ENCODE measurements around the gene CTXN1.

Gene CTXN1

GRCh38 chr19:7926021-7926726, at the start of gene CTXN1:
Gene CTXN1 (minus strand): TSS chr19:7926135. CDS start chr19:7925538, 597 bp downstream.
- no peaks in the 10 kb centered on the region for H3K27me3 Mint-ChIP-seq
- H3K9me3 Mint-ChIP-seq = no peaks in the 10 kb centered on the region
- peak within 1 kb of the TSS; percentile 85 for H3K27ac Mint-ChIP-seq
- H3K4me1 Mint-ChIP-seq = peaks cover 26% of the 10 kb centered on the region
- H3K36me3 Mint-ChIP-seq = no peaks in the 10 kb centered on the region
- H3K4me3 Mint-ChIP-seq = peak within 1 kb of the TSS; percentile 74

GRCh38 chr19:7975037-7975436, 49.1 kb upstream of the CTXN1 start:
- Mint-ChIP-seq H3K27ac (no peak overlapping the region), H3K36me3 (peaks cover 1% of the 10 kb centered on the region), H3K9me3 (no peaks in the 10 kb centered on the region), H3K4me3 (no peak overlapping the region), H3K27me3 (no peaks in the 10 kb centered on the region), H3K4me1 (no peaks in the 10 kb centered on the region)

GRCh38 chr19:7973883-7974282, 47.9 kb upstream of the CTXN1 start:
- no peak overlapping the region for H3K27ac Mint-ChIP-seq
- H3K27me3 Mint-ChIP-seq = no peaks in the 10 kb centered on the region
- no peaks in the 10 kb centered on the region for H3K4me1 Mint-ChIP-seq
- H3K9me3 Mint-ChIP-seq = no peaks in the 10 kb centered on the region
- no peak overlapping the region for H3K4me3 Mint-ChIP-seq
- no peaks in the 10 kb centered on the region for H3K36me3 Mint-ChIP-seq

- H3K4me1 Mint-ChIP-seq = no peaks in the 10 kb centered on the region
- H3K9me3 Mint-ChIP-seq = no peaks in the 10 kb centered on the region
- no peaks in the 10 kb centered on the region for H3K36me3 Mint-ChIP-seq
- H3K27me3 Mint-ChIP-seq = no peaks in the 10 kb centered on the region
- H3K4me3 Mint-ChIP-seq = no peak overlapping the region
- no peak overlapping the region for H3K27ac Mint-ChIP-seq
Observed at GRCh38 chr19:7971553-7972520, 45.9 kb upstream of the CTXN1 start.

GRCh38 chr19:7970716-7971448, 44.9 kb upstream of the CTXN1 start:
- Mint-ChIP-seq H3K36me3 (no peaks in the 10 kb centered on the region), H3K27me3 (no peaks in the 10 kb centered on the region), H3K4me1 (no peaks in the 10 kb centered on the region), H3K9me3 (no peaks in the 10 kb centered on the region), H3K27ac (no peak overlapping the region), H3K4me3 (no peak overlapping the region)

GRCh38 chr19:7969555-7969939, 43.6 kb upstream of the CTXN1 start:
- H3K4me1 Mint-ChIP-seq = no peaks in the 10 kb centered on the region
- no peak overlapping the region for H3K4me3 Mint-ChIP-seq
- no peaks in the 10 kb centered on the region for H3K9me3 Mint-ChIP-seq
- H3K27me3 Mint-ChIP-seq = no peaks in the 10 kb centered on the region
- H3K27ac Mint-ChIP-seq = no peak overlapping the region
- H3K36me3 Mint-ChIP-seq = peaks cover 4% of the 10 kb centered on the region

GRCh38 chr19:7968796-7969554, 43.0 kb upstream of the CTXN1 start:
- H3K36me3 Mint-ChIP-seq = peaks cover 4% of the 10 kb centered on the region
- H3K27ac Mint-ChIP-seq = no peak overlapping the region
- H3K4me1 Mint-ChIP-seq = no peaks in the 10 kb centered on the region

GRCh38 chr19:7968008-7968795, 42.3 kb upstream of the CTXN1 start:
- Mint-ChIP-seq H3K4me3 (no peak overlapping the region), H3K4me1 (no peaks in the 10 kb centered on the region), H3K36me3 (peaks cover 4% of the 10 kb centered on the region), H3K27ac (no peak overlapping the region), H3K9me3 (no peaks in the 10 kb centered on the region), H3K27me3 (no peaks in the 10 kb centered on the region)

More at GRCh38 chr19:7968796-7969554, 43.0 kb upstream of the CTXN1 start:
- H3K27me3 Mint-ChIP-seq = no peaks in the 10 kb centered on the region
- no peaks in the 10 kb centered on the region for H3K9me3 Mint-ChIP-seq
- H3K4me3 Mint-ChIP-seq = no peak overlapping the region

GRCh38 chr19:7965921-7966665, 40.2 kb upstream of the CTXN1 start:
- Mint-ChIP-seq H3K9me3 (no peaks in the 10 kb centered on the region), H3K4me3 (no peak overlapping the region), H3K27me3 (no peaks in the 10 kb centered on the region), H3K27ac (peak overlapping the region; percentile 62), H3K4me1 (no peaks in the 10 kb centered on the region), H3K36me3 (peaks cover 5% of the 10 kb centered on the region)

- H3K4me1 Mint-ChIP-seq = no peaks in the 10 kb centered on the region
- H3K27me3 Mint-ChIP-seq = no peaks in the 10 kb centered on the region
- no peaks in the 10 kb centered on the region for H3K9me3 Mint-ChIP-seq
- H3K27ac Mint-ChIP-seq = no peak overlapping the region
- no peak overlapping the region for H3K4me3 Mint-ChIP-seq
- H3K36me3 Mint-ChIP-seq = peaks cover 5% of the 10 kb centered on the region
Observed at GRCh38 chr19:7965259-7965841, 39.4 kb upstream of the CTXN1 start.

GRCh38 chr19:7963566-7963965, 37.6 kb upstream of the CTXN1 start:
- Mint-ChIP-seq H3K9me3 (no peaks in the 10 kb centered on the region), H3K27ac (no peak overlapping the region), H3K4me1 (no peaks in the 10 kb centered on the region), H3K4me3 (no peak overlapping the region), H3K27me3 (no peaks in the 10 kb centered on the region), H3K36me3 (peaks cover 5% of the 10 kb centered on the region)

- H3K36me3 Mint-ChIP-seq = peaks cover 5% of the 10 kb centered on the region
- H3K9me3 Mint-ChIP-seq = no peaks in the 10 kb centered on the region
- H3K4me1 Mint-ChIP-seq = no peaks in the 10 kb centered on the region
- no peaks in the 10 kb centered on the region for H3K27me3 Mint-ChIP-seq
- H3K27ac Mint-ChIP-seq = no peak overlapping the region
- no peak overlapping the region for H3K4me3 Mint-ChIP-seq
Observed at GRCh38 chr19:7962644-7963268, 36.8 kb upstream of the CTXN1 start.

- Mint-ChIP-seq H3K4me1 (no peaks in the 10 kb centered on the region), H3K27me3 (no peaks in the 10 kb centered on the region), H3K9me3 (no peaks in the 10 kb centered on the region), H3K27ac (no peak overlapping the region), H3K36me3 (peaks cover 5% of the 10 kb centered on the region), H3K4me3 (no peak overlapping the region)
Observed at GRCh38 chr19:7961920-7962626, 36.1 kb upstream of the CTXN1 start.

Measured in activated naive CD4-positive, alpha-beta T cell treated with anti-CD3 and anti-CD28 coated beads, Interleukin-2, amount 50 U/mL, for 24 hours (primary cell).